ENCODE results near the gene MMP10.

MMP10 gene

DNA sequence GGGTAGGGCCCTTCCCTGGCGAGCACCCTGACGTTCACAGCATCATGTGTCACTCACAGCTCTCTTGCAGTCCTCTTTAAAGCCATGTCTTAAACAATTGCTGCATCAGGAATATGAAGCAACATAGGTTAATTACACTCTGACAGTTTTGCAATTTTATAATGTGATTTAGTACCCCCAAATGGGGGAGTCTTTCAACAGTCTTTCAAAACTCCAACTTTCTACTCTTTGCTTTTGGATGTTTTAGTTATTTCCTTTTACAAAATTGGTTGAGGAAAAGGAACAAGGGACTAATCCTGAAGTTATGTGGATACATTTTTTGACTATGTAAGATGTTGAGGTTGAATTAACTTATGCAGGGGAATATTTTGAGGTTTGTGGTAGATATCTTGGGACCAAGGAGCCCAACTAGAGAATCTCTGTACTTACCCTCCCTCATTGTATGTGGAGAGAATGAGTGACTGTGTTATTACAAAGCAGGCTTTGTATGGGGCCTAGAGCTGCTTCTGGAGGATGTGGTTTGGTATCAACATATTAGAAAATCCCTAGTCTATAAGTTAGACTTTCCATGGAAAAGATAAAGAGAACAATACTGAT, 55.4 kb downstream of the MMP10 start, which contains the start of gene MMP8:
TSS of gene MMP8 (minus strand) at position 51 of the 597 bp plus-strand sequence. CDS start 99 bp downstream, outside the sequence.
- DNase-seq: no peak

DNA sequence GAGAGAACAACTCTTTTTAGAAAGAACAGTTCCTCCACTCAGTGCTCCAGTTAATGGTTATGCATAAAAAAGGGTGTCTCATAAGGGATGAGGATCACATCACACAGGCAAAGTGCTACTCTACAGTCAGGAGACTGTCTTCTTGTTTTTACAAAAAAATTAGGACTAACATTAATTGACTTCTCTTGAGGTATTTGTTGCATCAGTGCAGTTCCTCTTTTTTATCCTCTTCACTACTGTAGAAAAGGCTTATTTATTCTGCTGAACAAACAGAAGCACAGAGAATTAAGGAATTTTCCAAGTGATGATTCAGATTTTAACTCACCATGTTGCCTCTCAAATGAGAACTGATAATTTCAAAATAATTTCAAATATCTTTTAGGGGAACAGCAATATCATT, 57.6 kb downstream of the MMP10 start:
- DNase-seq: no peak
